ENCODE results near the gene KCNJ10.

Gene KCNJ10

GRCh38 chr1:160085686-160086455, 15.9 kb upstream of the KCNJ10 start:
- peak; percentile 90 for ATAC-seq
- no peak for TF ChIP-seq ZFP3 (CRISPR knock-in tag; IDR thresholded peaks at IDR 0.05)
- no peak for TF ChIP-seq ZNF565 (CRISPR knock-in tag; conservative IDR thresholded peaks at IDR 0.05; ENCODE audit: low read depth)
- TF ChIP-seq ISL1 (CRISPR knock-in tag; IDR thresholded peaks at IDR 0.05): no peak
- TF ChIP-seq RARB (CRISPR knock-in tag; IDR thresholded peaks at IDR 0.05): no peak
- no peak for TF ChIP-seq ESRRG (CRISPR knock-in tag; IDR thresholded peaks at IDR 0.05)
- no peak for TF ChIP-seq TSHZ2 (CRISPR knock-in tag; IDR thresholded peaks at IDR 0.05)
- TF ChIP-seq ARNTL (CRISPR knock-in tag; IDR thresholded peaks at IDR 0.05; ENCODE audit: borderline replicate concordance, low read depth): no peak
- TF ChIP-seq PPARA (CRISPR knock-in tag; IDR thresholded peaks at IDR 0.05; ENCODE audit: borderline replicate concordance): no peak
- no peak for TF ChIP-seq CSDC2 (CRISPR knock-in tag; IDR thresholded peaks at IDR 0.05)
- TF ChIP-seq TCF4 (CRISPR knock-in tag; IDR thresholded peaks at IDR 0.05; ENCODE audit: borderline replicate concordance): no peak
- no peak for TF ChIP-seq BACH2 (CRISPR knock-in tag; IDR thresholded peaks at IDR 0.05; ENCODE audit: borderline replicate concordance)
- TF ChIP-seq PATZ1 (CRISPR knock-in tag; IDR thresholded peaks at IDR 0.05; ENCODE audit: borderline replicate concordance): no peak
- TF ChIP-seq POU6F1 (CRISPR knock-in tag; IDR thresholded peaks at IDR 0.05; ENCODE audit: borderline replicate concordance, low read depth): no peak
- no peak for TF ChIP-seq TOX (CRISPR knock-in tag; IDR thresholded peaks at IDR 0.05; ENCODE audit: borderline replicate concordance)
- no peak for TF ChIP-seq CSRNP3 (CRISPR knock-in tag; IDR thresholded peaks at IDR 0.05)

- no peak for ATAC-seq
- TF ChIP-seq TCF4 (CRISPR knock-in tag; IDR thresholded peaks at IDR 0.05; ENCODE audit: borderline replicate concordance) (no peak), TOX (CRISPR knock-in tag; IDR thresholded peaks at IDR 0.05; ENCODE audit: borderline replicate concordance) (no peak), SNAI2 (CRISPR knock-in tag; IDR thresholded peaks at IDR 0.05) (no peak), ZFP30 (CRISPR knock-in tag; IDR thresholded peaks at IDR 0.05) (no peak), PATZ1 (CRISPR knock-in tag; IDR thresholded peaks at IDR 0.05; ENCODE audit: borderline replicate concordance) (no peak), CSRNP3 (CRISPR knock-in tag; IDR thresholded peaks at IDR 0.05) (no peak), BACH2 (CRISPR knock-in tag; IDR thresholded peaks at IDR 0.05; ENCODE audit: borderline replicate concordance) (no peak), GLIS3 (CRISPR knock-in tag; IDR thresholded peaks at IDR 0.05) (no peak), TSHZ2 (CRISPR knock-in tag; IDR thresholded peaks at IDR 0.05) (no peak), ZNF565 (CRISPR knock-in tag; conservative IDR thresholded peaks at IDR 0.05; ENCODE audit: low read depth) (no peak), ZNF8 (CRISPR knock-in tag; IDR thresholded peaks at IDR 0.05) (no peak), CSDC2 (CRISPR knock-in tag; IDR thresholded peaks at IDR 0.05) (no peak), PPARA (CRISPR knock-in tag; IDR thresholded peaks at IDR 0.05; ENCODE audit: borderline replicate concordance) (no peak), ZNF70 (CRISPR knock-in tag; IDR thresholded peaks at IDR 0.05) (no peak), ZC3H10 (CRISPR knock-in tag; IDR thresholded peaks at IDR 0.05) (no peak), ARNTL (CRISPR knock-in tag; IDR thresholded peaks at IDR 0.05; ENCODE audit: borderline replicate concordance, low read depth) (no peak), OSR1 (CRISPR knock-in tag; IDR thresholded peaks at IDR 0.05) (no peak), ESRRG (CRISPR knock-in tag; IDR thresholded peaks at IDR 0.05) (no peak)
These were observed 14.9 kb upstream of the KCNJ10 start for GRCh38 chr1:160084771-160085321.
